ENCODE data around the gene CUX1. TPM values are rescaled to one million over a fixed set of nuclear protein-coding genes. Genes with fewer than 3 reads are reported as not detected.
"Not testable (repeated sequence)": the region's sequence is repeated elsewhere in the genome, so short reads cannot be mapped to it uniquely, and the experiment has no call there.

Gene CUX1
- total and polyA plus RNA-seq, 12 donors: 34.5 to 176 (median 145) TPM

GRCh38 chr7:102049765-102050164 lies 232.3 kb downstream of the CUX1 start:
- intact Hi-C loops (cut with DNase I): no loop called here
- peaks cover 4 to 32% (median 17%) of the 10 kb centered on the region in 9 donors for H3K4me1 ChIP-seq
- no peak overlapping the region for H3K4me3 ChIP-seq
- H3K36me3 ChIP-seq: no peaks in the 10 kb centered on the region
- peak in 3 of 8 donors; percentile 44 to 54 (median 50) for ATAC-seq
- TF ChIP-seq CTCF (IDR thresholded peaks at IDR 0.05): no peak
- DNase-seq: no peak
- peak overlapping the region in 3 of 10 donors; percentile 9 to 36 (median 23) for H3K27ac ChIP-seq
- 64 to 80% methylated on average over 8 of the region's 8 CpGs for WGBS, 2 donors
- H3K27me3 ChIP-seq: no peaks in the 10 kb centered on the region
- peaks cover 0 to 16% (median 10%) of the 10 kb centered on the region in 11 donors for H3K9me3 ChIP-seq

- no peak overlapping the region for H3K27ac ChIP-seq
- H3K4me3 ChIP-seq: no peak overlapping the region
- ATAC-seq (peak in 1 of 8 donors; percentile 12), DNase-seq (no peak)
- no peaks in the 10 kb centered on the region for H3K27me3 ChIP-seq
- no peaks in the 10 kb centered on the region for H3K36me3 ChIP-seq
- WGBS, 2 donors: 85 to 86% methylated on average over 13 of the region's 13 CpGs
- peaks cover 0 to 20% (median 9%) of the 10 kb centered on the region in 9 donors for H3K4me1 ChIP-seq
- intact Hi-C loops (cut with DNase I): no loop called here
- peaks cover 0 to 25% (median 10%) of the 10 kb centered on the region in 11 donors for H3K9me3 ChIP-seq
- no peak for TF ChIP-seq CTCF (IDR thresholded peaks at IDR 0.05)
Measured at GRCh38 chr7:102050864-102051460, 233.5 kb downstream of the CUX1 start.

GRCh38 chr7:102051736-102052135 lies 234.3 kb downstream of the CUX1 start:
- intact Hi-C loops (cut with DNase I); H3K4me3 ChIP-seq; H3K27me3 ChIP-seq; H3K36me3 ChIP-seq; ATAC-seq; H3K27ac ChIP-seq; DNase-seq: not testable (repeated sequence)
- peaks cover 0 to 13% (median 5%) of the 10 kb centered on the region in 9 donors for H3K4me1 ChIP-seq
- H3K9me3 ChIP-seq: peaks cover 0 to 33% (median 13%) of the 10 kb centered on the region in 11 donors
- WGBS, 2 donors: 81 to 91% methylated on average over 10 of the region's 10 CpGs

GRCh38 chr7:102054158-102054557 lies 236.7 kb downstream of the CUX1 start:
- no peak for ATAC-seq
- WGBS, 2 donors: 99 to 100% methylated on average over 2 of the region's 2 CpGs
- intact Hi-C loops (cut with DNase I): no loop called here
- Histone ChIP-seq H3K9me3 (peaks cover 0 to 35% (median 13%) of the 10 kb centered on the region in 11 donors), H3K4me3 (no peak overlapping the region), H3K27ac (no peak overlapping the region), H3K4me1 (peaks cover 0 to 13% (median 4%) of the 10 kb centered on the region in 9 donors), H3K36me3 (no peaks in the 10 kb centered on the region), H3K27me3 (no peaks in the 10 kb centered on the region)
- no peak for TF ChIP-seq CTCF (IDR thresholded peaks at IDR 0.05)
- no peak for DNase-seq

Measured in heart right ventricle (tissue), 16 donors.